ENCODE measurements around the gene MICAL2.
A peak's percentile ranks its signal among the peaks of the same experiment; 100 is the strongest.

Gene MICAL2

DNA sequence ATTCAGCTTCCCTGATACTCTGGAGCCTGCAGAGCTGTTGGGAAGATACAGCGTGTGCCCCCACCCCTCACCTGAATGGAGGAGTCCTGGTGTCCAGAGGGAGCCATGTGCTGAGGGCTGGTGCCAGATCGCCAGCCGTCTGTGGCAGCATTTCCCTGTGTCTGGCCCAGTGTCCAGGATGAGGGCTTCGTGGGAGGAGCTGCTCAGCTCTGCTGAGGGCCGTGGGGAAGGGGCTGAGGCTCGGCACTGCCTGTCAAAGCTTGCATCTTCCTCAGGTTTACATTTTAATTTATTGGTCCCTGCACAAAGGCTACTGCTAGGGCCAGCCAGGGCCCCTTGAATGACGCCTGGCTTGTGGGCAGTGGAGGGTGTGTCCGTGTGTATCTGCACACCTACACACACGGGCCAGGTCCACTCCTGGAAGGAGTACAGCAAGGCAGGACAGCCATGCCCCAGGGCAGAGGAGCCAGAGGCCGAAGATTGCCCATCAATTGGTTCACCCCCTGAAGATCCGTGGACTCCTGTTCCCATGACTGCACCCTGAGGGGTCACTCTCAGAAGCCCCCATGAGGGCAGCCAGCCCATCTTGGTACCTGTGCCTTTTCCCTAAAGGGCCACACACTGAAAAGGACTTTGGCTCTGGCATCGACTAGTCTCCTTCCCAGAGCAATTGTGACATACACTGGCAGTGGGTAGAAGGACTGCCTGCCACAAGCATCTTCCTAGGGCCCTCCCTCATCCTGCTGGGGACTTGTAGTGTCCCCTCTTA lies 159.2 kb downstream of the MICAL2 start:
- Histone ChIP-seq H3K27ac (ENCODE audit: low read depth, low read length) (peak overlapping the region; percentile 12), H3K4me1 (ENCODE audit: control insufficient read depth in 1 of 2, insufficient read depth in 2 of 2, low read length in 2 of 2) (peaks cover 14 to 23% of the 10 kb centered on the region in 2 experiments), H3K9ac (ENCODE audit: low read length) (no peak overlapping the region), H3K9me3 (ENCODE audit: insufficient read depth, low read depth, low read length) (no peaks in the 10 kb centered on the region), H3K27me3 (ENCODE audit: insufficient read depth, low read length) (no peaks in the 10 kb centered on the region), H2AK5ac (ENCODE audit: low read length) (no peak overlapping the region), H3K4me3 (ENCODE audit: low read depth, low read length) (no peak overlapping the region), H3K14ac (ENCODE audit: low read length) (no peak overlapping the region), H3K79me2 (ENCODE audit: control insufficient read depth, insufficient read depth, low read length, poor library complexity) (no peaks in the 10 kb centered on the region), H2BK5ac (ENCODE audit: low read depth, low read length, poor library complexity) (no peak overlapping the region), H3K18ac (ENCODE audit: low read length) (no peak overlapping the region), H3K23ac (ENCODE audit: low read length) (no peak overlapping the region), H3K4me2 (ENCODE audit: low read length) (no peak overlapping the region), H4K91ac (ENCODE audit: low read depth, low read length) (peak overlapping the region; percentile 53), H2BK120ac (ENCODE audit: insufficient read depth, low read length, poor library complexity) (no peak overlapping the region), H3K36me3 (ENCODE audit: control insufficient read depth in 1 of 2, insufficient read depth in 2 of 2, low read length in 2 of 2) (no peaks in the 10 kb centered on the region), H2BK12ac (ENCODE audit: low read length) (no peak overlapping the region), H2AFZ (ENCODE audit: insufficient read depth, low read length, poor library complexity) (no peak overlapping the region), H4K8ac (ENCODE audit: low read depth, low read length) (no peak overlapping the region), H3K4ac (ENCODE audit: low read depth, low read length) (no peak overlapping the region), H4K12ac (ENCODE audit: low read depth, low read length) (no peak overlapping the region), H3K79me1 (ENCODE audit: low read length) (no peaks in the 10 kb centered on the region)
- DNase-seq = no peak
- no CpG with 5 or more reads among the region's 12 CpGs for WGBS (ENCODE audit: extremely low coverage, insufficient coverage, insufficient read length)

DNA sequence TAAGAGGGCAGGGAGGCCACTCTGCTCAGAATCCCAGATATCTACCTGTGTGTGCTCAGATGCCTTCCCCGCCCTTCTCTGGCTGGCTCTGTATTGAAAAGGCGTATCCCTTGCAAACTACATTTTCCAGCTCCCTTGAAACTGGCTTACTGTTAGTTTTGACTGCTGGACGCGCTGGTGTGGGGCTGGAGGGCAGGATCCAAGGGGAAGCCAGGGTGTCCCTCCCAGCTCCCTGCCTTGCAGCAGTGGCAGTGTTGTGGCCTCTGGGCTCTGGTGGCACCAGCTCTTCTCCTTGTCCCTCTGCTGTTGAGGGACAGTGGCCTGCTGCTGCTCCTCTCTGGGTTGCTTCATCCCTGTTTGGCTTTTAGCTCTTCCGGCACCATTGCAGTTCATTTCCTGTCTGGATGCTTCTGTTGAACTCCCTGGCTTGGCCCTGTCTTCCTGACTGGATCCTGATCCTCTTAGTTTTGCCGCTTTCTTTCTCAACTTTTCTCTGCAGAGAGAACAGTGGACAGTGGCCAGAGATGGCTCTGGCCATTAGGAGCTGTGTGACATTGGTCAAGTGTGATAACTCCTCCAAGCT lies 159.9 kb downstream of the MICAL2 start:
- no peak for DNase-seq

DNA sequence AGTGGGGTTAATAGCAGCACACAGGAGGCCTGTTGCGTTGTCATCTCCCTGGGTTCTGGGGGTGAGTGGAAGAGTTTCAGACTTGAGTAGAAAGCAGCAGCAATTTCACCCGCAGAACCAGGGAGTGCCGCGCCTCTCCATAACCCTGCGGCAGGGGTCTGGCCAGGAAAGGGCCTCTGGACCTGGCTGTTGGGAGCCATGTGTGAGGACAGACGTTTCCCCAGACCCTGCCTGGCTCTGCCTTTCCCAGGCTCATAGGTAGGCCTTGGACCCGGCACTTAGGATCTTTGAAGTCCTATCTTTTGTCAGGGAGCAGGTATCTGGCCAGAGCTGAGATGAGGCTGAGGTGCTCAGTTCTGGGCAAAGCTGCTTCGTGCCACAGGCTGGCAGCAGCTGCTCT lies 160.4 kb downstream of the MICAL2 start:
- Histone ChIP-seq H3K79me1 (ENCODE audit: low read length) (no peaks in the 10 kb centered on the region), H2BK12ac (ENCODE audit: low read length) (no peak overlapping the region), H3K27me3 (ENCODE audit: insufficient read depth, low read length) (no peaks in the 10 kb centered on the region), H3K14ac (ENCODE audit: low read length) (no peak overlapping the region), H2AFZ (ENCODE audit: insufficient read depth, low read length, poor library complexity) (no peak overlapping the region), H3K9ac (ENCODE audit: low read length) (no peak overlapping the region), H3K79me2 (ENCODE audit: control insufficient read depth, insufficient read depth, low read length, poor library complexity) (no peaks in the 10 kb centered on the region), H3K4me1 (ENCODE audit: control insufficient read depth in 1 of 2, insufficient read depth in 2 of 2, low read length in 2 of 2) (peaks cover 14 to 23% of the 10 kb centered on the region in 2 experiments), H4K91ac (ENCODE audit: low read depth, low read length) (no peak overlapping the region), H2BK5ac (ENCODE audit: low read depth, low read length, poor library complexity) (no peak overlapping the region), H4K12ac (ENCODE audit: low read depth, low read length) (no peak overlapping the region), H3K36me3 (ENCODE audit: control insufficient read depth in 1 of 2, insufficient read depth in 2 of 2, low read length in 2 of 2) (no peaks in the 10 kb centered on the region), H3K4me3 (ENCODE audit: low read depth, low read length) (no peak overlapping the region), H4K8ac (ENCODE audit: low read depth, low read length) (no peak overlapping the region), H3K27ac (ENCODE audit: low read depth, low read length) (no peak overlapping the region), H2BK120ac (ENCODE audit: insufficient read depth, low read length, poor library complexity) (no peak overlapping the region), H3K23ac (ENCODE audit: low read length) (no peak overlapping the region), H3K9me3 (ENCODE audit: insufficient read depth, low read depth, low read length) (no peaks in the 10 kb centered on the region), H3K18ac (ENCODE audit: low read length) (no peak overlapping the region), H2AK5ac (ENCODE audit: low read length) (no peak overlapping the region), H3K4me2 (ENCODE audit: low read length) (no peak overlapping the region), H3K4ac (ENCODE audit: low read depth, low read length) (no peak overlapping the region)
- DNase-seq = no peak
- no CpG with 5 or more reads among the region's 8 CpGs for WGBS (ENCODE audit: extremely low coverage, insufficient coverage, insufficient read length)

More for the DNA sequence above, 159.9 kb downstream of the MICAL2 start:
- Histone ChIP-seq H3K18ac (ENCODE audit: low read length) (no peak overlapping the region), H3K36me3 (ENCODE audit: control insufficient read depth in 1 of 2, insufficient read depth in 2 of 2, low read length in 2 of 2) (no peaks in the 10 kb centered on the region), H3K9ac (ENCODE audit: low read length) (no peak overlapping the region), H3K4me3 (ENCODE audit: low read depth, low read length) (no peak overlapping the region), H3K79me1 (ENCODE audit: low read length) (no peaks in the 10 kb centered on the region), H2BK120ac (ENCODE audit: insufficient read depth, low read length, poor library complexity) (no peak overlapping the region), H4K91ac (ENCODE audit: low read depth, low read length) (peak overlapping the region; percentile 5), H2BK12ac (ENCODE audit: low read length) (peak overlapping the region; percentile 47), H2BK5ac (ENCODE audit: low read depth, low read length, poor library complexity) (no peak overlapping the region), H3K4me2 (ENCODE audit: low read length) (no peak overlapping the region), H3K9me3 (ENCODE audit: insufficient read depth, low read depth, low read length) (no peaks in the 10 kb centered on the region), H3K23ac (ENCODE audit: low read length) (no peak overlapping the region), H3K27me3 (ENCODE audit: insufficient read depth, low read length) (no peaks in the 10 kb centered on the region), H3K14ac (ENCODE audit: low read length) (peak overlapping the region; percentile 9), H2AFZ (ENCODE audit: insufficient read depth, low read length, poor library complexity) (no peak overlapping the region), H2AK5ac (ENCODE audit: low read length) (peak overlapping the region; percentile 31), H3K27ac (ENCODE audit: low read depth, low read length) (no peak overlapping the region), H3K4me1 (ENCODE audit: control insufficient read depth in 1 of 2, insufficient read depth in 2 of 2, low read length in 2 of 2) (peaks cover 14 to 23% of the 10 kb centered on the region in 2 experiments), H3K79me2 (ENCODE audit: control insufficient read depth, insufficient read depth, low read length, poor library complexity) (no peaks in the 10 kb centered on the region), H4K12ac (ENCODE audit: low read depth, low read length) (no peak overlapping the region), H3K4ac (ENCODE audit: low read depth, low read length) (no peak overlapping the region), H4K8ac (ENCODE audit: low read depth, low read length) (no peak overlapping the region)
- WGBS (ENCODE audit: extremely low coverage, insufficient coverage, insufficient read length) = no CpG with 5 or more reads among the region's 6 CpGs

DNA sequence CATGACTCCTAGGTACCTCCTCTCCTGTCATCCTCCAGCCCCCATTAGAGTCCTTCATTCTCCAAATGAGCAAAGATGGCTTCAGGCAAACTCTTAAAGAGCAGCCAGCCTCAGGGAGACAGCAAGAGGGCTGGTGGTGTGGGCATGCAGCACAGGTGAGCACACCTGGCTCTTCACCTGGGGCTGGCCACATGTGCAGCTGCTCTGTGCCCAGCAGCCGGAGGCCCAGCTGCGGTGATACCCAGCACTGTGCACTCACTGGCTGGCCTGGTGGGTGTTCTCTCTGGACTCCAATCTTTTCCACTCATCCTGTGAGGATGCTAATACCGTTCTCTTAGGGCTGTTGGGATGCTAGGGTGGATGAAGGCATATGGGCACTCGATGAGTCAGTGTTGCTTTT lies 160.9 kb downstream of the MICAL2 start:
- Histone ChIP-seq H3K36me3 (ENCODE audit: control insufficient read depth in 1 of 2, insufficient read depth in 2 of 2, low read length in 2 of 2) (no peaks in the 10 kb centered on the region), H2BK12ac (ENCODE audit: low read length) (no peak overlapping the region), H3K27me3 (ENCODE audit: insufficient read depth, low read length) (no peaks in the 10 kb centered on the region), H4K12ac (ENCODE audit: low read depth, low read length) (no peak overlapping the region), H2BK5ac (ENCODE audit: low read depth, low read length, poor library complexity) (no peak overlapping the region), H3K23ac (ENCODE audit: low read length) (no peak overlapping the region), H2AFZ (ENCODE audit: insufficient read depth, low read length, poor library complexity) (no peak overlapping the region), H3K9ac (ENCODE audit: low read length) (no peak overlapping the region), H3K4ac (ENCODE audit: low read depth, low read length) (no peak overlapping the region), H3K79me1 (ENCODE audit: low read length) (no peaks in the 10 kb centered on the region), H3K14ac (ENCODE audit: low read length) (no peak overlapping the region), H3K4me3 (ENCODE audit: low read depth, low read length) (no peak overlapping the region), H2BK120ac (ENCODE audit: insufficient read depth, low read length, poor library complexity) (no peak overlapping the region), H3K4me2 (ENCODE audit: low read length) (no peak overlapping the region), H4K8ac (ENCODE audit: low read depth, low read length) (no peak overlapping the region), H4K91ac (ENCODE audit: low read depth, low read length) (no peak overlapping the region), H3K4me1 (ENCODE audit: control insufficient read depth in 1 of 2, insufficient read depth in 2 of 2, low read length in 2 of 2) (peaks cover 14 to 23% of the 10 kb centered on the region in 2 experiments), H2AK5ac (ENCODE audit: low read length) (no peak overlapping the region), H3K18ac (ENCODE audit: low read length) (no peak overlapping the region), H3K27ac (ENCODE audit: low read depth, low read length) (no peak overlapping the region), H3K9me3 (ENCODE audit: insufficient read depth, low read depth, low read length) (no peaks in the 10 kb centered on the region), H3K79me2 (ENCODE audit: control insufficient read depth, insufficient read depth, low read length, poor library complexity) (no peaks in the 10 kb centered on the region)
- WGBS (ENCODE audit: extremely low coverage, insufficient coverage, insufficient read length) = no CpG with 5 or more reads among the region's 4 CpGs
- DNase-seq = peak; percentile 45 to 65

Measured in trophoblast cell (in vitro differentiated cells and primary cell).